ENCODE results near the gene CLDN16.

The CLDN16 gene

DNA sequence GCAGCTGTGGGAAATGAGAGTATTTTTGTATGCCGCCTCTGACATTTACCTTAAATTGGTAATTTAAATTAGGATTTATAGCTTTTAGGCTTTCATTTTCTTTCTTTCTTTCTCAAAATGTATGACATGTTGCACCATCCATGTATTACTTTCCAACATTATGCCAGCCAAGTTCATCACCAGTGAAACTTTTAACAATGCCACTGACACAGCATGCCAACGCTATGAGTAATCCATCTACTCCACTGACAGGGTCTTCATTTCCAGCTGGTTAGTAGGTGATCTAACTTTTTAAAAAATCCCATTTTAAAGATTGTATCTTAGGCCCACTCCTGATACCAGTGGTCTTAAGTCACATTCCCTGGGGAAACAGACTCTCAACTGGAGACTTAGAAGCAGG is 21.8 kb upstream of the CLDN16 start:
- H3K4me1 ChIP-seq (ENCODE audit: insufficient read depth, insufficient read length), result no peaks in the 10 kb centered on the region
- H3K36me3 ChIP-seq (ENCODE audit: insufficient read depth, insufficient read length, low read length), result no peaks in the 10 kb centered on the region
- no peak for DNase-seq (ENCODE audit: low read depth, low spot score)
- H3K27me3 ChIP-seq (ENCODE audit: insufficient read depth, insufficient read length), result no peaks in the 10 kb centered on the region
- no peak for TF ChIP-seq SUZ12 (IDR thresholded peaks at IDR 0.05; ENCODE audit: extremely low read depth, insufficient read depth, insufficient read length)
- no peak for TF ChIP-seq YY1 (IDR thresholded peaks at IDR 0.05; ENCODE audit: insufficient read depth, insufficient read length)
- no peak for TF ChIP-seq ZNF274 (IDR thresholded peaks at IDR 0.05; ENCODE audit: low read depth, low read length)
- no peak overlapping the region for H3K4me3 ChIP-seq (ENCODE audit: insufficient read length, low read depth)
- H3K9me3 ChIP-seq (ENCODE audit: insufficient read depth, low read length), result no peaks in the 10 kb centered on the region
- H3K9ac ChIP-seq (ENCODE audit: insufficient read length, low read depth), result no peak overlapping the region

DNA sequence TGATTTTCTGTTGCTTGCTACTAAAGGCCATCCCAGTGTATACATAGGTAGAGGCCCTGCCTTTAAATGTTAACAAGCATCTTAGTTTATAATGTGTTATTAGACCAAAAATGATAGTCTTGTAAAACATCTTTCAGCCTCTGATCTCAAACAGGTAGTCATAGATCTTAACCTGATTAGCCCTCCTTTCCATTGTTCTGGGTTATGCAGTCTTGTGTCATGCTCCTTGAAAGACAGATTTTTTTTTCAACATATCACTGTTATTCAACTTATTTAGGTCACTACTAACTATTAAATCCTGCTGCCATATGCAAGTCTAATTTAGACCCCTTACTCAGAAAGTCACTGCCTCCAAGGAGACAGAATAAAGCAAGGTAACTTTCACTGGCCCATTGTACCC is 19.1 kb upstream of the CLDN16 start:
- no peaks in the 10 kb centered on the region for H3K36me3 ChIP-seq (ENCODE audit: insufficient read depth, insufficient read length, low read length)
- TF ChIP-seq ZNF274 (IDR thresholded peaks at IDR 0.05; ENCODE audit: low read depth, low read length) (no peak), YY1 (IDR thresholded peaks at IDR 0.05; ENCODE audit: insufficient read depth, insufficient read length) (no peak), SUZ12 (IDR thresholded peaks at IDR 0.05; ENCODE audit: extremely low read depth, insufficient read depth, insufficient read length) (no peak)
- H3K4me1 ChIP-seq (ENCODE audit: insufficient read depth, insufficient read length), result no peaks in the 10 kb centered on the region
- no peak overlapping the region for H3K4me3 ChIP-seq (ENCODE audit: insufficient read length, low read depth)
- no peak for DNase-seq (ENCODE audit: low read depth, low spot score)
- H3K27me3 ChIP-seq (ENCODE audit: insufficient read depth, insufficient read length), result no peaks in the 10 kb centered on the region
- H3K9ac ChIP-seq (ENCODE audit: insufficient read length, low read depth), result no peak overlapping the region
- no peaks in the 10 kb centered on the region for H3K9me3 ChIP-seq (ENCODE audit: insufficient read depth, low read length)

- TF ChIP-seq ZNF274 (IDR thresholded peaks at IDR 0.05; ENCODE audit: low read depth, low read length), result no peak
- no peak for TF ChIP-seq YY1 (IDR thresholded peaks at IDR 0.05; ENCODE audit: insufficient read depth, insufficient read length)
- no peak for TF ChIP-seq SUZ12 (IDR thresholded peaks at IDR 0.05; ENCODE audit: extremely low read depth, insufficient read depth, insufficient read length)
- H3K4me3 ChIP-seq (ENCODE audit: insufficient read length, low read depth), result no peak overlapping the region
- no peak overlapping the region for H3K9ac ChIP-seq (ENCODE audit: insufficient read length, low read depth)
- H3K27me3 ChIP-seq (ENCODE audit: insufficient read depth, insufficient read length), result no peaks in the 10 kb centered on the region
- no peaks in the 10 kb centered on the region for H3K4me1 ChIP-seq (ENCODE audit: insufficient read depth, insufficient read length)
- H3K9me3 ChIP-seq (ENCODE audit: insufficient read depth, low read length), result no peaks in the 10 kb centered on the region
- H3K36me3 ChIP-seq (ENCODE audit: insufficient read depth, insufficient read length, low read length), result no peaks in the 10 kb centered on the region
- DNase-seq (ENCODE audit: low read depth, low spot score), result no peak
Measured at GRCh38 chr3:190369668-190370295, 18.2 kb upstream of the CLDN16 start.

- TF ChIP-seq YY1 (IDR thresholded peaks at IDR 0.05; ENCODE audit: insufficient read depth, insufficient read length), result no peak
- Histone ChIP-seq H3K9ac (ENCODE audit: insufficient read length, low read depth) (no peak overlapping the region), H3K9me3 (ENCODE audit: insufficient read depth, low read length) (no peaks in the 10 kb centered on the region), H3K36me3 (ENCODE audit: insufficient read depth, insufficient read length, low read length) (no peaks in the 10 kb centered on the region), H3K4me1 (ENCODE audit: insufficient read depth, insufficient read length) (no peaks in the 10 kb centered on the region), H3K4me3 (ENCODE audit: insufficient read length, low read depth) (no peak overlapping the region), H3K27me3 (ENCODE audit: insufficient read depth, insufficient read length) (no peaks in the 10 kb centered on the region)
- DNase-seq (ENCODE audit: low read depth, low spot score), result no peak
Measured at GRCh38 chr3:190370369-190370768, 17.6 kb upstream of the CLDN16 start.

DNA sequence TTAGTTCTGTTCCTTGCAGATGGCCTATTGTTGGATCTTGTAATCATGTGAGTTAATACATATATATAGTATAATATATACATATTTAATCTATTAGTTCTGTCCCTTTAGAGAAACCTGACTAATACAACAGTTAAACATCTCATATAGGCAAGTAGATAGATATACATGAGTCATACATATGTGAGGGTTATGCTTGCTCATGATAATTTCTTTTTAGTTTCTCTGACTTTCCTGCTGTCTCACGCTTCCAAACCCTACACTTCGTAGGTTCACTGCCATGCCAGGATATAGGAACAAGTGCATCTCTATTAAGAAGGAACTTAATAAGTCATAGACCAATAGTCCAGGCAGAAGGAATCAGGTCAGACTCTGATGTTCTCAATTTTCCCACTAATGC is 16.8 kb upstream of the CLDN16 start:
- Histone ChIP-seq H3K9me3 (ENCODE audit: insufficient read depth, low read length) (no peaks in the 10 kb centered on the region), H3K4me3 (ENCODE audit: insufficient read length, low read depth) (no peak overlapping the region), H3K36me3 (ENCODE audit: insufficient read depth, insufficient read length, low read length) (no peaks in the 10 kb centered on the region), H3K9ac (ENCODE audit: insufficient read length, low read depth) (no peak overlapping the region), H3K27me3 (ENCODE audit: insufficient read depth, insufficient read length) (no peaks in the 10 kb centered on the region), H3K4me1 (ENCODE audit: insufficient read depth, insufficient read length) (no peaks in the 10 kb centered on the region)
- TF ChIP-seq ZNF274 (IDR thresholded peaks at IDR 0.05; ENCODE audit: low read depth, low read length) (no peak), SUZ12 (IDR thresholded peaks at IDR 0.05; ENCODE audit: extremely low read depth, insufficient read depth, insufficient read length) (no peak), YY1 (IDR thresholded peaks at IDR 0.05; ENCODE audit: insufficient read depth, insufficient read length) (no peak)
- no peak for DNase-seq (ENCODE audit: low read depth, low spot score)

- Histone ChIP-seq H3K4me3 (ENCODE audit: insufficient read length, low read depth) (no peak overlapping the region), H3K4me1 (ENCODE audit: insufficient read depth, insufficient read length) (no peaks in the 10 kb centered on the region), H3K9ac (ENCODE audit: insufficient read length, low read depth) (no peak overlapping the region), H3K27me3 (ENCODE audit: insufficient read depth, insufficient read length) (no peaks in the 10 kb centered on the region), H3K36me3 (ENCODE audit: insufficient read depth, insufficient read length, low read length) (no peaks in the 10 kb centered on the region), H3K9me3 (ENCODE audit: insufficient read depth, low read length) (no peaks in the 10 kb centered on the region)
- DNase-seq (ENCODE audit: low read depth, low spot score), result no peak
- TF ChIP-seq ZNF274 (IDR thresholded peaks at IDR 0.05; ENCODE audit: low read depth, low read length), result no peak
- TF ChIP-seq YY1 (IDR thresholded peaks at IDR 0.05; ENCODE audit: insufficient read depth, insufficient read length), result no peak
- TF ChIP-seq SUZ12 (IDR thresholded peaks at IDR 0.05; ENCODE audit: extremely low read depth, insufficient read depth, insufficient read length), result no peak
Measured at GRCh38 chr3:190375246-190375645, 12.7 kb upstream of the CLDN16 start.

DNA sequence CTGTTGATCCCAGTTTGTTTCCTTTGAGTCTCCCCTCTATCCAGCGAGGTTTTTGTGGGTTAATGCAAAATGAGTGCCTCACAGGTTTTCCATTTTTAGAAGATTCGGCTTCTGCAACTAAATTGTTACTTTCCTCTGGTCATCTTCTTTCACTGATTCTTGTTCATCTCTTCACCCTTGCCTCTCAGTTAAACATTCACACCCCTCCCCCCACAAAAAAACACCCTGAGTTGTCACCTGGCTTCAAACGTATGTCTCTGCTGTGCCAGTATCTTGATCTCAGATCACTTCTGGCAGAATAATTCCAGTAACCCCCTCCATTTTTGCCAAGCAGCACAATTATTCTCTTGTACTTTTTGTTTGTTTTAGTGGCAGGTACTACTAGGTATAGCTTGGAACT is 12.3 kb upstream of the CLDN16 start:
- no peak for TF ChIP-seq ZNF274 (IDR thresholded peaks at IDR 0.05; ENCODE audit: low read depth, low read length)
- no peak for TF ChIP-seq SUZ12 (IDR thresholded peaks at IDR 0.05; ENCODE audit: extremely low read depth, insufficient read depth, insufficient read length)
- no peak for TF ChIP-seq YY1 (IDR thresholded peaks at IDR 0.05; ENCODE audit: insufficient read depth, insufficient read length)
- Histone ChIP-seq H3K9me3 (ENCODE audit: insufficient read depth, low read length) (no peaks in the 10 kb centered on the region), H3K4me3 (ENCODE audit: insufficient read length, low read depth) (no peak overlapping the region), H3K27me3 (ENCODE audit: insufficient read depth, insufficient read length) (no peaks in the 10 kb centered on the region), H3K36me3 (ENCODE audit: insufficient read depth, insufficient read length, low read length) (no peaks in the 10 kb centered on the region), H3K9ac (ENCODE audit: insufficient read length, low read depth) (no peak overlapping the region), H3K4me1 (ENCODE audit: insufficient read depth, insufficient read length) (no peaks in the 10 kb centered on the region)
- DNase-seq (ENCODE audit: low read depth, low spot score), result no peak

Data from NT2/D1 (cell line).